Measurements from ENCODE around the gene GTF2IRD1. TPM values are rescaled to one million over a fixed set of nuclear protein-coding genes. Genes with fewer than 3 reads are reported as not detected.

The GTF2IRD1 gene
- total RNA-seq, 1 experiment from 2014 or later = 54.0 TPM

DNA sequence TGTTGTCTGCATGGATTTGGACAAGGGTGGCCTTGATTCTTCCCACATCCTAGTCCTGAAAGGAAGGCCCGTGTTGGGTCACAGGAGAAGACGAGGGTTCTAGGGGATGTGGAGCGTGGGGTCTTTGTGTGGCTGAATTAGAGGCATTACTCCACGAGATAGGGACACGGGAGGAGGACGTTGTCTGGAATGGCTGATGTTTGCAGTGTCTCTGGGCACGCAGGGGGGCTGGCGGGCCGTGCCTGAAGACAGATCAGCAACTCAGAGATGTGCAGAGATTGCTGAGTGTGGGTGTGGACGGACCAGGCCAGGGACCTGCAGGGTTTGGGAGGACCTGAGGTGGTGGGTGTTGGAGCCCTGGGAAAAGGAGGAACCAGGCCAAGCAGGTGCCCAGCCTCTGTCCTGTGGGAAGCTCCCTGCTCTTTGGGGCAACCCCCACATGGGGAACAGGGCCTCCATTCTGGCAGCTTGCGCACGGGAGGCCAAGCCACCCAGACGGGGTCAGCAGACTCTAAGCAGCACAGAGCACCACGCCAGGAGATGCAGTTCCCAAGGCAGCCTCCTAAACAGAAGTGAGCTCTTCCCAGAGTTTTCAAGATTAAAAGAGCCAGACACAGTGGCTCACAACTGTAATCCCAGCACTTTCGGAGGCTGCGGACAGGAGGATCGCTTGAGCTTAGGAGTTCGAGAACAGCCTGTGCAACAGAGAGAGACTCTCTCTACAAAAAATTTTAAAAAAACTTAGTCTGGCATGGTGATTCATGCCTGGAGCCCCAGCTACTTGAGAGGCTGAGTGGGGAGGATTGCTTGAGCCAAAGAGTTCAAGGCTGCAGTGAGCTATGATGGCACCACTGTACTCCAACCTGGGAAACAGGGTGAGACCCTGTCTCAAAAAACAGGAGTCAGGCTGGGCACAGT is 132.8 kb downstream of the GTF2IRD1 start:
- ChIA-PET CTCF (interaction anchor here (1.2 kb wide), 1 partner anchor 75 kb away, joined by 6 read pairs; no protein-coding TSS in a partner anchor), POLR2A (no interaction called here)
- H3K9me3 ChIP-seq (ENCODE audit: control insufficient read depth, insufficient read depth, low read depth, low read length) = no peaks in the 10 kb centered on the region
- in situ Hi-C loops (cut with HindIII; ENCODE audit: low pct_unique_long_range_greater_than_20kb, low sequenced_read_pairs) = no loop called here
- TF ChIP-seq POLR2AphosphoS5 (IDR thresholded peaks at IDR 0.05; ENCODE audit: low read depth, low read length) (no peak), SIN3A (IDR thresholded peaks at IDR 0.05; ENCODE audit: borderline replicate concordance, insufficient read depth, low read depth, low read length) (no peak), TCF7L2 (IDR thresholded peaks at IDR 0.05; ENCODE audit: low read depth, low read length) (no peak)
- TF ChIP-seq, protein P1, sequence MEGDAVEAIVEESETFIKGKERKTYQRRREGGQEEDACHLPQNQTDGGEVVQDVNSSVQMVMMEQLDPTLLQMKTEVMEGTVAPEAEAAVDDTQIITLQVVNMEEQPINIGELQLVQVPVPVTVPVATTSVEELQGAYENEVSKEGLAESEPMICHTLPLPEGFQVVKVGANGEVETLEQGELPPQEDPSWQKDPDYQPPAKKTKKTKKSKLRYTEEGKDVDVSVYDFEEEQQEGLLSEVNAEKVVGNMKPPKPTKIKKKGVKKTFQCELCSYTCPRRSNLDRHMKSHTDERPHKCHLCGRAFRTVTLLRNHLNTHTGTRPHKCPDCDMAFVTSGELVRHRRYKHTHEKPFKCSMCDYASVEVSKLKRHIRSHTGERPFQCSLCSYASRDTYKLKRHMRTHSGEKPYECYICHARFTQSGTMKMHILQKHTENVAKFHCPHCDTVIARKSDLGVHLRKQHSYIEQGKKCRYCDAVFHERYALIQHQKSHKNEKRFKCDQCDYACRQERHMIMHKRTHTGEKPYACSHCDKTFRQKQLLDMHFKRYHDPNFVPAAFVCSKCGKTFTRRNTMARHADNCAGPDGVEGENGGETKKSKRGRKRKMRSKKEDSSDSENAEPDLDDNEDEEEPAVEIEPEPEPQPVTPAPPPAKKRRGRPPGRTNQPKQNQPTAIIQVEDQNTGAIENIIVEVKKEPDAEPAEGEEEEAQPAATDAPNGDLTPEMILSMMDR (IDR thresholded peaks at IDR 0.05) = no peak
- TF ChIP-seq, protein P2, sequence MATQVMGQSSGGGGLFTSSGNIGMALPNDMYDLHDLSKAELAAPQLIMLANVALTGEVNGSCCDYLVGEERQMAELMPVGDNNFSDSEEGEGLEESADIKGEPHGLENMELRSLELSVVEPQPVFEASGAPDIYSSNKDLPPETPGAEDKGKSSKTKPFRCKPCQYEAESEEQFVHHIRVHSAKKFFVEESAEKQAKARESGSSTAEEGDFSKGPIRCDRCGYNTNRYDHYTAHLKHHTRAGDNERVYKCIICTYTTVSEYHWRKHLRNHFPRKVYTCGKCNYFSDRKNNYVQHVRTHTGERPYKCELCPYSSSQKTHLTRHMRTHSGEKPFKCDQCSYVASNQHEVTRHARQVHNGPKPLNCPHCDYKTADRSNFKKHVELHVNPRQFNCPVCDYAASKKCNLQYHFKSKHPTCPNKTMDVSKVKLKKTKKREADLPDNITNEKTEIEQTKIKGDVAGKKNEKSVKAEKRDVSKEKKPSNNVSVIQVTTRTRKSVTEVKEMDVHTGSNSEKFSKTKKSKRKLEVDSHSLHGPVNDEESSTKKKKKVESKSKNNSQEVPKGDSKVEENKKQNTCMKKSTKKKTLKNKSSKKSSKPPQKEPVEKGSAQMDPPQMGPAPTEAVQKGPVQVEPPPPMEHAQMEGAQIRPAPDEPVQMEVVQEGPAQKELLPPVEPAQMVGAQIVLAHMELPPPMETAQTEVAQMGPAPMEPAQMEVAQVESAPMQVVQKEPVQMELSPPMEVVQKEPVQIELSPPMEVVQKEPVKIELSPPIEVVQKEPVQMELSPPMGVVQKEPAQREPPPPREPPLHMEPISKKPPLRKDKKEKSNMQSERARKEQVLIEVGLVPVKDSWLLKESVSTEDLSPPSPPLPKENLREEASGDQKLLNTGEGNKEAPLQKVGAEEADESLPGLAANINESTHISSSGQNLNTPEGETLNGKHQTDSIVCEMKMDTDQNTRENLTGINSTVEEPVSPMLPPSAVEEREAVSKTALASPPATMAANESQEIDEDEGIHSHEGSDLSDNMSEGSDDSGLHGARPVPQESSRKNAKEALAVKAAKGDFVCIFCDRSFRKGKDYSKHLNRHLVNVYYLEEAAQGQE (IDR thresholded peaks at IDR 0.05; ENCODE audit: insufficient read depth in 1 of 2, low read depth in 2 of 2, low read length in 1 of 2) = no peak
- ATAC-seq (peak; percentile 41), DNase-seq (ENCODE audit: low read depth, low spot score) (no peak)
- no peak overlapping the region for H3K27ac ChIP-seq (ENCODE audit: low read length)
- peaks cover 11% of the 10 kb centered on the region for H3K4me1 ChIP-seq (ENCODE audit: control insufficient read depth, insufficient read depth, low read length)
- H3K36me3 ChIP-seq (ENCODE audit: control insufficient read depth, insufficient read depth, low read length) = no peaks in the 10 kb centered on the region
- BruUV-seq (replicated peaks) = no TSS peak
- H3K27me3 ChIP-seq (ENCODE audit: control insufficient read depth, insufficient read depth, low read length) = no peaks in the 10 kb centered on the region
- no peak overlapping the region for H3K4me3 ChIP-seq (ENCODE audit: low read depth in 2 of 2, low read length in 2 of 2)
- intact Hi-C loops (cut with micrococcal nuclease; ENCODE audit: unreplicated experiment) = no loop called here

DNA sequence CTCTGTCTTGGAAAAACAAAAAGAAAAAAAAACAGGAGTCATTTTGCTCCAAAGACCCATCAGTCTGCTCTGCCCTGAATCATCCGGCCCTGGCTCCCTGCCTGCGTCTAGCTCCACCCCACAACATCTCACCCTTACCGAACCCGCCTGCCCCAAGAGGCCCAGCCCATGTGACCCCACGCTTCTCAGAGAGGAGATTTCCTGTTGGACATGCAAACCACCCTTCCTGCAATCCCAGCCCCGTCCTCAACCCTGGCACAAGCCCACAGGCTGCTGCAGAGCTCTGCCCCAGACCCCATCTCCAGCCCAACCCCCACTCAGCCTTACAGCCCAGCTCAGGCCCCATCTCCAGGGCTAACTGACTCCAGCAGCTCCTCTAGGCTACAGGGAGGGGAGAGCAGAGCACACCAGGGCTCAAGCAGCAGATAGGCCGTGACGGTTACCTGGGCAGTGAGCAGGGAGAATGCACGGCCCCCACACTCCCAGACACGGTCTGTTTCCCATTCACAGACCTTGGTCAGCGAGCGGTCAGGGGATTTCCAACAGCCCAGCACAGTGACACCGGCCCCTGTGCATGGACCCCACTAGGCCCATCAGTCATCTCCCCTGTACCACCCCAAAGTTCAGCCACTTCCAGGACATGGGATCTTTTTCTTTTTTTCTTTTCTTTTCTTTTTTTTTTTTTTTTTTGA is 133.9 kb downstream of the GTF2IRD1 start:
- CTCF ChIA-PET = interaction anchor here (0.6 to 1.2 kb wide), 3 partner anchors 74 to 237 kb away, joined by 3 to 6 read pairs (median 5); no protein-coding TSS in a partner anchor

More for the DNA sequence above, 133.9 kb downstream of the GTF2IRD1 start:
- DNase-seq (ENCODE audit: low read depth, low spot score) (no peak), ATAC-seq (peak; percentile 76)
- POLR2A ChIA-PET = no interaction called here
- in situ Hi-C loops (cut with HindIII; ENCODE audit: low pct_unique_long_range_greater_than_20kb, low sequenced_read_pairs) (no loop called here), intact Hi-C loops (cut with micrococcal nuclease; ENCODE audit: unreplicated experiment) (no loop called here)
- H3K36me3 ChIP-seq (ENCODE audit: control insufficient read depth, insufficient read depth, low read length) = no peaks in the 10 kb centered on the region
- no peak overlapping the region for H3K4me3 ChIP-seq (ENCODE audit: low read depth in 2 of 2, low read length in 2 of 2)
- no peak for TF ChIP-seq POLR2AphosphoS5 (IDR thresholded peaks at IDR 0.05; ENCODE audit: low read depth, low read length)
- TF ChIP-seq SIN3A (IDR thresholded peaks at IDR 0.05; ENCODE audit: borderline replicate concordance, insufficient read depth, low read depth, low read length) = no peak
- TF ChIP-seq, protein P1 (IDR thresholded peaks at IDR 0.05) = no peak
- TF ChIP-seq TCF7L2 (IDR thresholded peaks at IDR 0.05; ENCODE audit: low read depth, low read length) = no peak
- TF ChIP-seq, protein P2 (IDR thresholded peaks at IDR 0.05; ENCODE audit: insufficient read depth in 1 of 2, low read depth in 2 of 2, low read length in 1 of 2) = no peak
- peak overlapping the region; percentile 49; the same call in 1 of the 2 replicates for H3K27ac ChIP-seq (ENCODE audit: low read length)
- BruUV-seq (replicated peaks) = no TSS peak
- no peaks in the 10 kb centered on the region for H3K27me3 ChIP-seq (ENCODE audit: control insufficient read depth, insufficient read depth, low read length)
- peaks cover 11% of the 10 kb centered on the region for H3K4me1 ChIP-seq (ENCODE audit: control insufficient read depth, insufficient read depth, low read length)
- no peaks in the 10 kb centered on the region for H3K9me3 ChIP-seq (ENCODE audit: control insufficient read depth, insufficient read depth, low read depth, low read length)
